Measurements from ENCODE around the gene SPNS2.

Gene SPNS2

GRCh38 chr17:4498461-4499397, at the start of gene SPNS2:
Gene SPNS2 (plus strand): TSS chr17:4498881. CDS start chr17:4499048, 167 bp downstream.
- DNase-seq, result no peak

- no peak for DNase-seq
Measured at GRCh38 chr17:4449736-4450135, 48.9 kb upstream of the SPNS2 start.

- no peak for DNase-seq
Measured at GRCh38 chr17:4450710-4451316, 47.9 kb upstream of the SPNS2 start.

GRCh38 chr17:4453812-4454591, 44.7 kb upstream of the SPNS2 start:
- DNase-seq, result no peak

GRCh38 chr17:4460661-4461060, 38.0 kb upstream of the SPNS2 start:
- DNase-seq, result no peak

- DNase-seq, result no peak
Measured at GRCh38 chr17:4463818-4464476, 34.7 kb upstream of the SPNS2 start.

GRCh38 chr17:4465786-4466185, 32.9 kb upstream of the SPNS2 start:
- no peak for DNase-seq

GRCh38 chr17:4467287-4467686, 31.4 kb upstream of the SPNS2 start:
- no peak for DNase-seq

- DNase-seq, result no peak
Measured at GRCh38 chr17:4469552-4469951, 29.1 kb upstream of the SPNS2 start.

- DNase-seq, result no peak
Measured at GRCh38 chr17:4472286-4472685, 26.4 kb upstream of the SPNS2 start.

GRCh38 chr17:4474093-4474492, 24.6 kb upstream of the SPNS2 start:
- no peak for DNase-seq

GRCh38 chr17:4475001-4475400, 23.7 kb upstream of the SPNS2 start:
- no peak for DNase-seq

GRCh38 chr17:4475463-4475862, 23.2 kb upstream of the SPNS2 start:
- DNase-seq, result no peak

GRCh38 chr17:4476017-4476416, 22.7 kb upstream of the SPNS2 start:
- DNase-seq, result no peak

GRCh38 chr17:4476511-4477070, 22.1 kb upstream of the SPNS2 start:
- no peak for DNase-seq

- no peak for DNase-seq
Measured at GRCh38 chr17:4477255-4477791, 21.4 kb upstream of the SPNS2 start.

- DNase-seq, result no peak
Measured at GRCh38 chr17:4478318-4478830, 20.3 kb upstream of the SPNS2 start.

- DNase-seq, result no peak
Measured at GRCh38 chr17:4479340-4479981, 19.2 kb upstream of the SPNS2 start.

GRCh38 chr17:4479982-4480751, 18.5 kb upstream of the SPNS2 start:
- no peak for DNase-seq

All from NCI-H2107 (cell line).